K562 (cell line): ENCODE measurements around the gene ADGRD1. TPM values are rescaled to one million over a fixed set of nuclear protein-coding genes. Genes with fewer than 3 reads are reported as not detected.

Experiments used
- ATAC-seq: fragments of 200-7000 bp; cut with Tn5 transposase; 3 replicates; pipeline ENCODE4 v1.9.1; 2020; ENCODE audit warnings: moderate library complexity
- BruUV-seq: library from RNA; stranded (reverse); fragments of 400-500 nt; replicated peaks from 2 replicates; lab custom pipeline; 2021; lab: Mats Ljungman, UMichigan
- CTCF ChIA-PET: fragments of 300-600 bp; formaldehyde crosslinking; extraction: SDS; loops from one replicate; lab custom pipeline; 2021; ENCODE audit warnings: low intra/inter-chr PET ratio; lab: Yijun Ruan, JAX
- POLR2A ChIA-PET: fragments of 300-600, 350-650 bp; sonication (Branson Sonifier 250); formaldehyde crosslinking; extraction: SDS; loops from one replicate; lab custom pipeline; 2021; ENCODE audit warnings: antibody characterized with exemption, inconsistent platforms; lab: Yijun Ruan, JAX
- DNase-seq, 4 experiments: peaks; one replicate each; pipeline versions ENCODE4 v3.0.0 to v3.0.0-alpha.2; 2011 to 2018; ENCODE audit warnings: low spot score in 3 of 4, mixed read lengths in 3 of 4; ENCODE audit errors: extremely low read depth in 1 of 4
- FAIRE-seq: peaks from 2 replicates; lab custom pipeline; 2011; peaks lifted over from hg19 to GRCh38; lab: Jason Lieb, UNC
- H2AFZ ChIP-seq: 2 replicates; pipeline ENCODE4 v1.6.0; 2011; ENCODE audit warnings: low read depth, low read length, control low read depth, inconsistent platforms
- H3K27ac ChIP-seq: fragments of 200-600 bp; 3 replicates; pipeline ENCODE4 v1.8.0; 2011; ENCODE audit warnings: low read depth, mild to moderate bottlenecking, control low read depth, inconsistent platforms, low read length, moderate library complexity, mixed read lengths; ENCODE audit errors: extremely low read depth
- H3K27me3 ChIP-seq, 2 experiments: fragments of 300-600 bp in 1 of 2; 2 replicates in 1 of 2; 3 replicates in 1 of 2; pipeline versions ENCODE4 v1.6.0 to v1.8.0; 2011; ENCODE audit warnings: inconsistent platforms in 2 of 2, low read length in 2 of 2, mild to moderate bottlenecking in 1 of 2, mixed read lengths in 1 of 2, moderate library complexity in 1 of 2; ENCODE audit not compliant: control insufficient read depth in 2 of 2, insufficient read depth in 2 of 2
- H3K36me3 ChIP-seq: fragments of 300-600 bp; 3 replicates; pipeline ENCODE4 v1.8.0; 2011; ENCODE audit warnings: mild to moderate bottlenecking, low read length, inconsistent platforms; ENCODE audit not compliant: control insufficient read depth, insufficient read depth
- H3K4me1 ChIP-seq, 2 experiments: fragments of 200-600 bp in 1 of 2; replicated peaks in 1 of 2; 2 replicates in 1 of 2; 3 replicates in 1 of 2; pipeline versions ENCODE4 v1.5.1 to v1.8.0; 2011; ENCODE audit warnings: inconsistent platforms in 2 of 2, low read length in 2 of 2, mild to moderate bottlenecking in 1 of 2, mixed read lengths in 1 of 2, moderate library complexity in 1 of 2; ENCODE audit not compliant: control insufficient read depth in 2 of 2, insufficient read depth in 2 of 2
- H3K4me2 ChIP-seq: 2 replicates; pipeline ENCODE4 v1.6.1; 2011; ENCODE audit warnings: low read length, control low read depth, inconsistent platforms, mixed read lengths; ENCODE audit not compliant: insufficient read depth
- H3K4me3 ChIP-seq: fragments of 200-600 bp; sonication (generic), shearing (Covaris generic); 2 replicates; pipeline ENCODE4 v1.5.1; 2016; ENCODE audit warnings: control low read depth, inconsistent platforms
- H3K79me2 ChIP-seq: fragments of 200-600 bp; 3 replicates; pipeline ENCODE4 v1.8.0; 2011; ENCODE audit warnings: low read length, inconsistent platforms; ENCODE audit not compliant: control insufficient read depth, insufficient read depth
- H3K9ac ChIP-seq, 2 experiments: 2 replicates each; pipeline versions ENCODE4 v1.6.0 to v1.6.1; 2011; ENCODE audit warnings: low read depth in 2 of 2, low read length in 2 of 2, control low read depth in 1 of 2, inconsistent platforms in 1 of 2, mild to moderate bottlenecking in 1 of 2, mixed read lengths in 1 of 2; ENCODE audit not compliant: insufficient read depth in 1 of 2
- H3K9me1 ChIP-seq: one replicate; pipeline ENCODE4 v1.6.0; 2011; ENCODE audit warnings: inconsistent platforms, mild to moderate bottlenecking, low read length, moderate library complexity; ENCODE audit not compliant: control insufficient read depth, insufficient read depth
- H3K9me3 ChIP-seq: replicated peaks from 2 replicates; pipeline ENCODE4 v1.5.1; 2011; ENCODE audit warnings: low read depth, low read length, inconsistent platforms; ENCODE audit not compliant: control insufficient read depth, insufficient read depth
- H4K20me1 ChIP-seq: replicated peaks from 2 replicates; pipeline ENCODE4 v1.6.1; 2011; ENCODE audit warnings: low read length, inconsistent platforms, mixed read lengths; ENCODE audit not compliant: control insufficient read depth, insufficient read depth
- BCL6 ChIP-seq: fragments of 250-450 bp; sonication (Bioruptor Pico); IDR thresholded peaks from 2 replicates; pipeline ENCODE4 v1.4.0; 2020
- CHD2 ChIP-seq: IDR thresholded peaks from 2 replicates; pipeline ENCODE4 v1.6.1; 2011; ENCODE audit warnings: low read depth, low read length
- DMBX1 ChIP-seq: fragments of 250-450 bp; sonication (Bioruptor Pico); IDR thresholded peaks from 2 replicates; pipeline ENCODE4 v1.8.0; 2022; ENCODE audit warnings: inconsistent platforms, mild to moderate bottlenecking, moderate library complexity, borderline replicate concordance
- FIP1L1 ChIP-seq: fragments of 200-400 bp; formaldehyde crosslinking; IDR thresholded peaks from 2 replicates; pipeline ENCODE4 v1.6.1; 2018; ENCODE audit warnings: mild to moderate bottlenecking, low read depth, low read length; ENCODE audit not compliant: poor library complexity, severe bottlenecking
- RHOXF2B ChIP-seq: fragments of 250-450 bp; sonication (Bioruptor Pico); conservative IDR thresholded peaks from 2 replicates; pipeline ENCODE4 v1.5.1; 2021
- SMAD2 ChIP-seq: fragments of 150-350 bp; IDR thresholded peaks from 2 replicates; pipeline ENCODE4 v1.6.1; 2014; ENCODE audit warnings: low read depth, mild to moderate bottlenecking, low read length
- TAF15 ChIP-seq: fragments of 200-400 bp; formaldehyde crosslinking; IDR thresholded peaks from 2 replicates; pipeline ENCODE4 v1.6.1; 2017; ENCODE audit warnings: mild to moderate bottlenecking, low read depth, low read length, moderate library complexity
- ZFX ChIP-seq: sonication (generic); formaldehyde crosslinking; IDR thresholded peaks from 2 replicates; pipeline ENCODE4 v1.8.0; 2022; ENCODE audit warnings: mild to moderate bottlenecking, missing genetic modification reagents, moderate library complexity
- WGBS: fragments of 100-300 bp; shearing (Covaris generic); methylation state at CpG from one replicate; pipeline ENCODE4 v1.1.6; 2016; ENCODE audit warnings: low coverage, mixed read lengths; ENCODE audit not compliant: insufficient coverage; ENCODE audit errors: missing lambda C conversion rate; 5-methylcytosine and 5-hydroxymethylcytosine counted together
- in situ Hi-C: fragments of 300-500 bp; cut with MboI; formaldehyde crosslinking; loops from 4 replicates; pipeline ENCODE4 v1.15.0; 2018; ENCODE audit warnings: inconsistent platforms, mixed read lengths
- intact Hi-C: fragments of 100-400 bp; cut with micrococcal nuclease; formaldehyde crosslinking; loops from 2 replicates; pipeline ENCODE4 v1.14.2; 2022
- polyA plus RNA-seq, 8 experiments: library from polyadenylated mRNA; depleted of rRNA in 4 of 8; stranded (reverse) in 5 of 8; unstranded in 3 of 8; fragments of >200 nt; fragmentation: Nextera tagmentation in 2 of 8; fragmentation: Illumina TruSeq in 1 of 8; extraction: Ambion mirVana in 2 of 8; extraction: Trizol in 1 of 8; gene quantifications; 2 replicates each; pipeline versions ENCODE4 v1.2.1 to v1.2.3, GENCODE V29; 2011 to 2014; ENCODE audit warnings: inconsistent platforms in 1 of 8, missing spikeins in 1 of 8
- total RNA-seq, 7 experiments: library from RNA; depleted of rRNA in 6 of 7; stranded (reverse); fragments of >200 nt in 6 of 7; fragmentation: Illumina TruSeq in 2 of 7; extraction: Trizol in 2 of 7; gene quantifications; 2 replicates each; pipeline versions ENCODE4 v1.2.1 to v1.2.3, GENCODE V29; 2011 to 2021; ENCODE audit warnings: low replicate concordance in 1 of 7
- TF ChIP-seq, protein P1 (sequence below), 2 experiments: fragments of 450-650 bp; formaldehyde crosslinking in 1 of 2; IDR thresholded peaks; 2 replicates each; pipeline versions ENCODE4 v1.4.0 to v1.6.1; 2014 to 2020; ENCODE audit warnings: mild to moderate bottlenecking in 2 of 2, borderline replicate concordance in 1 of 2, low read depth in 1 of 2
- TF ChIP-seq, protein P2 (sequence below), 2 experiments: fragments of 450-650 bp in 1 of 2; sonication (generic) in 1 of 2; formaldehyde crosslinking; conservative IDR thresholded peaks; 2 replicates each; pipeline versions ENCODE4 v1.4.0 to v1.8.1; 2020 to 2022; ENCODE audit warnings: mild to moderate bottlenecking in 1 of 2, missing genetic modification reagents in 1 of 2

Gene ADGRD1
- total and polyA plus RNA-seq, 9 of the 15 experiments (the other 6 are each of a cell fraction or from before 2014, with no cell fraction given): 1.7 to 11.7 (median 3.3) TPM

DNA sequence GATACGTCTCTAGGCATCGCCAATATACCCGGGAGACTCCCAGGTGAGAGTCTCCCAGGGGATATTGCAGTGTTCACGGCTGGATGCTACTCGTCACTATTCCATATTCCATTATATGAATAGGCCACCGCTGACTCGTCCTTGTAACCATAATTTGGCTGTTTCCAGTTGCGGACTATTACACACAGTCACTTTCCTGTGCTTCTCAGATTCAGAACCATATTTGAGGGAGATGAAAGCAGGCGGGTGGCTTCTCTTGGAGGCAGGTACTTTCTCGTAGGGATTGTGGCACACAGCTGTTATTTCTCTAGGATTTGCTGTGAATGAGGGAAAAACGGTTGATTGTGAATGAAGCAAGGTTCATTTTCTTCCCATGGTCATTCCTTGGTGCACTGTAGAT lies 73.0 kb downstream of the ADGRD1 start:
- in situ Hi-C loops: no loop called here
- Histone ChIP-seq H3K36me3 (no peaks in the 10 kb centered on the region), H3K27me3 (peaks cover 24 to 82% of the 10 kb centered on the region in 2 experiments; a peak in 4 of 5 replicates), H3K9me3 (no peaks in the 10 kb centered on the region), H3K4me1 (peaks cover 7 to 9% of the 10 kb centered on the region in 2 experiments; a peak in 2 of 5 replicates), H2AFZ (0 out of 2 replicates have a peak overlapping the region, but pooled peaks have one; percentile 65)
- FAIRE-seq: no peak
- DNase-seq: no peak
- intact Hi-C loops: no loop called here
- WGBS: 23% methylated on average over 11 of the region's 11 CpGs
- CTCF ChIA-PET: no interaction called here
- TF ChIP-seq FIP1L1 (no peak), SMAD2 (no peak), TAF15 (no peak), RHOXF2B (CRISPR knock-in tag) (no peak), DMBX1 (no peak), ZFX (CRISPR knock-in tag) (no peak), CHD2 (no peak), BCL6 (CRISPR knock-in tag) (no peak)
- TF ChIP-seq, protein P1, sequence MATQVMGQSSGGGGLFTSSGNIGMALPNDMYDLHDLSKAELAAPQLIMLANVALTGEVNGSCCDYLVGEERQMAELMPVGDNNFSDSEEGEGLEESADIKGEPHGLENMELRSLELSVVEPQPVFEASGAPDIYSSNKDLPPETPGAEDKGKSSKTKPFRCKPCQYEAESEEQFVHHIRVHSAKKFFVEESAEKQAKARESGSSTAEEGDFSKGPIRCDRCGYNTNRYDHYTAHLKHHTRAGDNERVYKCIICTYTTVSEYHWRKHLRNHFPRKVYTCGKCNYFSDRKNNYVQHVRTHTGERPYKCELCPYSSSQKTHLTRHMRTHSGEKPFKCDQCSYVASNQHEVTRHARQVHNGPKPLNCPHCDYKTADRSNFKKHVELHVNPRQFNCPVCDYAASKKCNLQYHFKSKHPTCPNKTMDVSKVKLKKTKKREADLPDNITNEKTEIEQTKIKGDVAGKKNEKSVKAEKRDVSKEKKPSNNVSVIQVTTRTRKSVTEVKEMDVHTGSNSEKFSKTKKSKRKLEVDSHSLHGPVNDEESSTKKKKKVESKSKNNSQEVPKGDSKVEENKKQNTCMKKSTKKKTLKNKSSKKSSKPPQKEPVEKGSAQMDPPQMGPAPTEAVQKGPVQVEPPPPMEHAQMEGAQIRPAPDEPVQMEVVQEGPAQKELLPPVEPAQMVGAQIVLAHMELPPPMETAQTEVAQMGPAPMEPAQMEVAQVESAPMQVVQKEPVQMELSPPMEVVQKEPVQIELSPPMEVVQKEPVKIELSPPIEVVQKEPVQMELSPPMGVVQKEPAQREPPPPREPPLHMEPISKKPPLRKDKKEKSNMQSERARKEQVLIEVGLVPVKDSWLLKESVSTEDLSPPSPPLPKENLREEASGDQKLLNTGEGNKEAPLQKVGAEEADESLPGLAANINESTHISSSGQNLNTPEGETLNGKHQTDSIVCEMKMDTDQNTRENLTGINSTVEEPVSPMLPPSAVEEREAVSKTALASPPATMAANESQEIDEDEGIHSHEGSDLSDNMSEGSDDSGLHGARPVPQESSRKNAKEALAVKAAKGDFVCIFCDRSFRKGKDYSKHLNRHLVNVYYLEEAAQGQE (IDR thresholded peaks at IDR 0.05; ENCODE audit: borderline replicate concordance): no peak
- TF ChIP-seq, protein P1 (CRISPR knock-in tag; IDR thresholded peaks at IDR 0.05; ENCODE audit: low read depth): no peak
- TF ChIP-seq, protein P2, sequence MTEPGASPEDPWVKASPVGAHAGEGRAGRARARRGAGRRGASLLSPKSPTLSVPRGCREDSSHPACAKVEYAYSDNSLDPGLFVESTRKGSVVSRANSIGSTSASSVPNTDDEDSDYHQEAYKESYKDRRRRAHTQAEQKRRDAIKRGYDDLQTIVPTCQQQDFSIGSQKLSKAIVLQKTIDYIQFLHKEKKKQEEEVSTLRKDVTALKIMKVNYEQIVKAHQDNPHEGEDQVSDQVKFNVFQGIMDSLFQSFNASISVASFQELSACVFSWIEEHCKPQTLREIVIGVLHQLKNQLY (CRISPR knock-in tag; conservative IDR thresholded peaks at IDR 0.05): no peak
- TF ChIP-seq, all 486 proteins: peak for 0
- H3K9me1 ChIP-seq: peaks cover 2% of the 10 kb centered on the region
- H3K79me2 ChIP-seq: no peaks in the 10 kb centered on the region
- H3K4me2 ChIP-seq: peak overlapping the region; percentile 46
- no peak overlapping the region for H3K9ac ChIP-seq
- POLR2A ChIA-PET: no interaction called here
- H3K4me3 ChIP-seq: no peak overlapping the region
- H3K27ac ChIP-seq: no peak overlapping the region
- no peak for ATAC-seq
- BruUV-seq: no TSS peak
- H4K20me1 ChIP-seq: peaks cover 21% of the 10 kb centered on the region; the same call in 1 of the 2 replicates
